ENCODE results near the gene INAFM1. TPM values are rescaled to one million over a fixed set of nuclear protein-coding genes. Genes with fewer than 3 reads are reported as not detected.
"Not testable (repeated sequence)": the region's sequence is repeated elsewhere in the genome, so short reads cannot be mapped to it uniquely, and the experiment has no call there.

The INAFM1 gene
- total and polyA plus RNA-seq, 4 donors: 1.5 to 2.5 (median 1.9) TPM

DNA sequence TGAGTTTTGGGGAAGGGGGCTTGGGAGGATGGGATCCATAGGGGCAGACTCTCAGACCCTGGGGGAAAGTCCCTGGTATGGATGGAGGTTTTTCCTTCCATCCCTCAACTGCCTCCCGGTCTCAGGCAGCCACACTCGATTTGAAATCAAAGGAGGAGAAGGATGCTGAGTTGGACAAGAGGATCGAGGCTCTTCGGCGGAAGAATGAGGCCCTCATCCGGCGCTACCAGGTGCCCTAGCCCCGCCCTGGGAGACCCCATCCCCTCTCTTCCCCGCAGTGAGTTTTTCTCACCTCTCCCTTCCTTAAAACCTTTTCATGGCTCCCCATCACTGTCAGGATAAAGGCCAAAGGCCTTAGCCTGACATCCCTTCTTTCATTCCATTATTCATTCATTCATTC is 16.3 kb upstream of the INAFM1 start:
- peaks cover 7 to 14% (median 10%) of the 10 kb centered on the region in 4 donors for H3K4me1 ChIP-seq (ENCODE audit: control insufficient read depth in 4 of 4, insufficient read depth in 4 of 4, low read length in 3 of 4)
- DNase-seq (ENCODE audit: low spot score): no peak
- H3K27me3 ChIP-seq (ENCODE audit: control insufficient read depth in 4 of 4, insufficient read depth in 4 of 4, low read length in 3 of 4): no peaks in the 10 kb centered on the region
- WGBS: 95% methylated on average over 9 of the region's 9 CpGs
- peak overlapping the region in 1 of 2 donors; percentile 83 for H3K27ac ChIP-seq (ENCODE audit: low read depth in 1 of 2, low read length in 2 of 2)
- H3K4me3 ChIP-seq (ENCODE audit: low read depth in 1 of 3, low read length in 3 of 3): no peak overlapping the region
- no peak overlapping the region for H3K9ac ChIP-seq (ENCODE audit: low read depth in 1 of 2, low read length in 2 of 2)
- H3K36me3 ChIP-seq (ENCODE audit: control insufficient read depth in 4 of 4, insufficient read depth in 3 of 4, low read depth in 1 of 4, low read length in 3 of 4): peaks cover 14 to 34% (median 16%) of the 10 kb centered on the region in 4 donors
- no peaks in the 10 kb centered on the region for H3K9me3 ChIP-seq (ENCODE audit: control insufficient read depth in 4 of 4, low read length in 3 of 4)
- TF ChIP-seq JUND (IDR thresholded peaks at IDR 0.05) (no peak), RXRA (IDR thresholded peaks at IDR 0.05) (no peak)

DNA sequence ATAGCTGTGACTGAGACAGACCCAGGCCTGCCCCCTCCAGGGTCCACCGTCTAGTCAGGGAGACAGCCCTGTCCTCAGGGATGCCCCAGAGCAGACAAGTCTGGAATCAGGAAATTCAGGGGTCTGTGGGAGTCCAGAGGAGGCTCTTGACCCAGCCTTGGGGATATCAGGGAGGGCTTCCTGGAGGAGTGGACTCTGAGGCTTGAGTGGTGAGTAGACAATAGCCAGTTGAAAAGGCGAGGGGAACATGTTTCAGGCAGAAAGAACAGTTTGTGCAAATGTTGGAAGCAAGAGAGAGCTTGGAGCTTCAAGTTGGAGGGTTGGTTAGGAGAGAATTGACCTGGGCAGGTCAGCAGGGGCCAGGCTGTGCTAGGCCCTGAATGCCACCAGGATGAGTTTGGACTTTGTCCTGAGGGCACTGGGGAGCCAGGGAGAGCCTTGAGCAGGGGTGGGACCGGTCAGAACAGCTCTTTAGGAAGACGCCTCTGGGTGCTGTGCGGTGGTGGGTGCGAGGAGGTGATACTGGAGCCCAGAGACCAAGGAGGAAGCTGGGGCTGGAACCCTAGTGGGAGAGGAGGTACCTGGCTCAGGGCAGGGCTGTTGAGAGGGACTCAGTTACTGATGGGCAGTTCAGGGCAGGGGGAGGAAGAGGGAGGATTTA is 15.7 kb upstream of the INAFM1 start:
- DNase-seq (ENCODE audit: low spot score): no peak
- Histone ChIP-seq H3K27me3 (ENCODE audit: control insufficient read depth in 4 of 4, insufficient read depth in 4 of 4, low read length in 3 of 4) (no peaks in the 10 kb centered on the region), H3K9ac (ENCODE audit: low read depth in 1 of 2, low read length in 2 of 2) (no peak overlapping the region), H3K27ac (ENCODE audit: low read depth in 1 of 2, low read length in 2 of 2) (no peak overlapping the region), H3K4me1 (ENCODE audit: control insufficient read depth in 4 of 4, insufficient read depth in 4 of 4, low read length in 3 of 4) (peaks cover 7 to 14% (median 10%) of the 10 kb centered on the region in 4 donors), H3K4me3 (ENCODE audit: low read depth in 1 of 3, low read length in 3 of 3) (no peak overlapping the region), H3K36me3 (ENCODE audit: control insufficient read depth in 4 of 4, insufficient read depth in 3 of 4, low read depth in 1 of 4, low read length in 3 of 4) (peaks cover 14 to 34% (median 16%) of the 10 kb centered on the region in 4 donors), H3K9me3 (ENCODE audit: control insufficient read depth in 4 of 4, low read length in 3 of 4) (no peaks in the 10 kb centered on the region)
- TF ChIP-seq, protein P1, sequence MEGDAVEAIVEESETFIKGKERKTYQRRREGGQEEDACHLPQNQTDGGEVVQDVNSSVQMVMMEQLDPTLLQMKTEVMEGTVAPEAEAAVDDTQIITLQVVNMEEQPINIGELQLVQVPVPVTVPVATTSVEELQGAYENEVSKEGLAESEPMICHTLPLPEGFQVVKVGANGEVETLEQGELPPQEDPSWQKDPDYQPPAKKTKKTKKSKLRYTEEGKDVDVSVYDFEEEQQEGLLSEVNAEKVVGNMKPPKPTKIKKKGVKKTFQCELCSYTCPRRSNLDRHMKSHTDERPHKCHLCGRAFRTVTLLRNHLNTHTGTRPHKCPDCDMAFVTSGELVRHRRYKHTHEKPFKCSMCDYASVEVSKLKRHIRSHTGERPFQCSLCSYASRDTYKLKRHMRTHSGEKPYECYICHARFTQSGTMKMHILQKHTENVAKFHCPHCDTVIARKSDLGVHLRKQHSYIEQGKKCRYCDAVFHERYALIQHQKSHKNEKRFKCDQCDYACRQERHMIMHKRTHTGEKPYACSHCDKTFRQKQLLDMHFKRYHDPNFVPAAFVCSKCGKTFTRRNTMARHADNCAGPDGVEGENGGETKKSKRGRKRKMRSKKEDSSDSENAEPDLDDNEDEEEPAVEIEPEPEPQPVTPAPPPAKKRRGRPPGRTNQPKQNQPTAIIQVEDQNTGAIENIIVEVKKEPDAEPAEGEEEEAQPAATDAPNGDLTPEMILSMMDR (IDR thresholded peaks at IDR 0.05; ENCODE audit: low read depth, low read length, missing input control): no peak
- TF ChIP-seq HNF4A (conservative IDR thresholded peaks at IDR 0.05): peak; percentile 31 to 58
- TF ChIP-seq RAD21 (IDR thresholded peaks at IDR 0.05): no peak
- TF ChIP-seq GABPA (IDR thresholded peaks at IDR 0.05 in 1 of 2, conservative IDR thresholded peaks at IDR 0.05 in 1 of 2): no peak
- no peak for TF ChIP-seq HNF4G (IDR thresholded peaks at IDR 0.05)
- no peak for TF ChIP-seq RXRA (IDR thresholded peaks at IDR 0.05)
- WGBS: 87% methylated on average over 6 of the region's 6 CpGs

DNA sequence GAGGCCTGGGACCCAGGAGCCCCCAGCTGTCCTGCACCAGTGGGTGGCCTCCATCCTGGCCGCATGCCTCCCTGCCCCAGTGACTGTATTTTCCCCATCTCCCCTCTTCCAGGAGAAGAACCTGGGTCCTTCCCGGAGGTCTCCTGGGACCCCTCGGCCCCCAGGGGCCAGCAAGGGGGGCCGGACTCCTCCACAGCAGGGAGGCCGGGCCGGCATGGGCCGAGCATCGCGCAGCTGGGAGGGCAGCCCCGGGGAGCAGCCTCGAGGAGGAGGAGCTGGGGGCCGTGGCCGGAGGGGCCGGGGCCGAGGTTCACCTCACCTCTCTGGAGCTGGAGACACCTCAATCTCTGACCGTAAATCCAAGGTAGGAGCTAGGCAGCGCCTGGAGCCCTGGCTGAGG is 14.2 kb upstream of the INAFM1 start:
- Histone ChIP-seq H3K4me1 (ENCODE audit: control insufficient read depth in 4 of 4, insufficient read depth in 4 of 4, low read length in 3 of 4) (peaks cover 7 to 14% (median 10%) of the 10 kb centered on the region in 4 donors), H3K9me3 (ENCODE audit: control insufficient read depth in 4 of 4, low read length in 3 of 4) (no peaks in the 10 kb centered on the region), H3K27me3 (ENCODE audit: control insufficient read depth in 4 of 4, insufficient read depth in 4 of 4, low read length in 3 of 4) (no peaks in the 10 kb centered on the region), H3K4me3 (ENCODE audit: low read depth in 1 of 3, low read length in 3 of 3) (no peak overlapping the region), H3K27ac (ENCODE audit: low read depth in 1 of 2, low read length in 2 of 2) (no peak overlapping the region), H3K9ac (ENCODE audit: low read depth in 1 of 2, low read length in 2 of 2) (no peak overlapping the region), H3K36me3 (ENCODE audit: control insufficient read depth in 4 of 4, insufficient read depth in 3 of 4, low read depth in 1 of 4, low read length in 3 of 4) (peaks cover 18 to 49% (median 21%) of the 10 kb centered on the region in 4 donors)
- WGBS: 96% methylated on average over 17 of the region's 17 CpGs
- TF ChIP-seq, protein P2, sequence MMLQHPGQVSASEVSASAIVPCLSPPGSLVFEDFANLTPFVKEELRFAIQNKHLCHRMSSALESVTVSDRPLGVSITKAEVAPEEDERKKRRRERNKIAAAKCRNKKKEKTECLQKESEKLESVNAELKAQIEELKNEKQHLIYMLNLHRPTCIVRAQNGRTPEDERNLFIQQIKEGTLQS (IDR thresholded peaks at IDR 0.05): no peak
- TF ChIP-seq, protein P3, sequence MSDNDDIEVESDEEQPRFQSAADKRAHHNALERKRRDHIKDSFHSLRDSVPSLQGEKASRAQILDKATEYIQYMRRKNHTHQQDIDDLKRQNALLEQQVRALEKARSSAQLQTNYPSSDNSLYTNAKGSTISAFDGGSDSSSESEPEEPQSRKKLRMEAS (IDR thresholded peaks at IDR 0.05): no peak
- TF ChIP-seq TAF1 (conservative IDR thresholded peaks at IDR 0.05) (no peak), RXRA (IDR thresholded peaks at IDR 0.05) (no peak), HNF4G (IDR thresholded peaks at IDR 0.05) (no peak), JUND (IDR thresholded peaks at IDR 0.05) (no peak), EGR1 (IDR thresholded peaks at IDR 0.05; ENCODE audit: low read depth in 2 of 2) (no peak)
- TF ChIP-seq, protein P1 (IDR thresholded peaks at IDR 0.05; ENCODE audit: low read depth, low read length, missing input control): no peak
- no peak for DNase-seq (ENCODE audit: low spot score)

DNA sequence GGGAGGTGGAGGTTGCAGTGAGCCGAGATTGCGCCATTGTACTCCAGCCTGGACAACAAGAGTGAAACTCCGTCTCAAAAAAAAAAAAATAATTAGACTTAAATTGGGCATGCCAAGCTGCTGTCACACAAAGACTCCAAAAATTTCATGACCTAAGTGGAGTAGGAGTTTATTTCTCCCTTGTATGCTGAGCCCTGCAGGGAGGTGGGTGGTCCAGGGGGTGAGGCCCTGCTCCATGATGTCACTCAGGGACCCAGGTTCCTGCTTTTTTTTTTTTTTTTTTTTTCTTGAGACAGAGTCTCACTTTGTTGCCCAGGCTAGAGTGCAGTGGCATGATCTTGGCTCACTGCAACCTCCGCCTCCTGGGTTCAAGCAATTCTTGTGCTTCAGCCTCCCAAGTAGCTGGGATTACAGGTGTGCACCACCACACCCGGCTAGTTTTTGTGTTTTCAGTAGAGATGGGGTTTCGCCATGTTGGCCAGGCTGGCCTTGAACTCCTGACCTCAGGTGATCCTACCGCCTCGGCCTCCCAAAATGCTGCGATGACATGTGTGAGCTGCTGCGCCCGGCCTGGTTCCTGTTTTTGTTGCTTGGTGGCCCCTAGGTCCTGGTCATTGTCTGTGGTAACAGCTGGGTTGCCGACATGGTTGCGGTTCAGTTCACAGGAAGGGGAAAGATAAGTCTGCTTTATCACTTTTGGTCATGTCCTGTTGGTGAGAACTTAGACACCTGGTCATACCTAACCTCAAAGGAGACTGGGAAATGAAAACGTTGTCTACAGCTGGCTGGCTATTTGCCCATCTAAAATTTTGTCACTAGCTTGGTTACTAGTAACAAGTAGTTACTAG is 12.5 kb upstream of the INAFM1 start:
- not testable (repeated sequence) for DNase-seq (ENCODE audit: low spot score); H3K9me3 ChIP-seq (ENCODE audit: control insufficient read depth in 4 of 4, low read length in 3 of 4); H3K27ac ChIP-seq (ENCODE audit: low read depth in 1 of 2, low read length in 2 of 2); H3K27me3 ChIP-seq (ENCODE audit: control insufficient read depth in 4 of 4, insufficient read depth in 4 of 4, low read length in 3 of 4); H3K4me3 ChIP-seq (ENCODE audit: low read depth in 1 of 3, low read length in 3 of 3); H3K9ac ChIP-seq (ENCODE audit: low read depth in 1 of 2, low read length in 2 of 2)
- 84% methylated on average over 14 of the region's 14 CpGs for WGBS
- H3K4me1 ChIP-seq (ENCODE audit: control insufficient read depth in 4 of 4, insufficient read depth in 4 of 4, low read length in 3 of 4): peaks cover 7 to 14% (median 9%) of the 10 kb centered on the region in 4 donors
- peaks cover 18 to 59% (median 26%) of the 10 kb centered on the region in 4 donors for H3K36me3 ChIP-seq (ENCODE audit: control insufficient read depth in 4 of 4, insufficient read depth in 3 of 4, low read depth in 1 of 4, low read length in 3 of 4)

Data from liver (tissue), 9 donors.